Esophagus squamous epithelium (tissue), 5 donors: ENCODE data around the gene MEIS2. TPM values are rescaled to one million over a fixed set of nuclear protein-coding genes. Genes with fewer than 3 reads are reported as not detected.

Experiments used
- DNase-seq: peaks from one replicate; lab custom pipeline; 2025; lab: John Stamatoyannopoulos, UW
- H3K27ac ChIP-seq, 4 donors: fragments of 200-600 bp; sonication (generic); one replicate each; pipeline ENCODE4 v1.5.1; 2016 to 2019; ENCODE audit warnings: mild to moderate bottlenecking in 1 of 4
- H3K27me3 ChIP-seq, 4 donors: fragments of 200-600 bp; sonication (generic); 1 replicate in 3 of 4; 2 replicates in 1 of 4; pipeline versions ENCODE4 v1.5.1 to v1.6.0; 2017 to 2021; ENCODE audit warnings: antibody characterized with exemption in 1 of 4
- H3K36me3 ChIP-seq, 3 donors: fragments of 200-600 bp; sonication (generic); one replicate each; pipeline ENCODE4 v1.5.1; 2016 to 2019
- H3K4me1 ChIP-seq, 3 donors: fragments of 200-600 bp; sonication (generic); one replicate each; pipeline ENCODE4 v1.5.1; 2017 to 2019
- H3K4me3 ChIP-seq, 4 donors: fragments of 200-600 bp; sonication (generic); 1 replicate in 3 of 4; 2 replicates in 1 of 4; pipeline ENCODE4 v1.5.1; 2016 to 2019; ENCODE audit warnings: mild to moderate bottlenecking in 2 of 4, moderate library complexity in 1 of 4
- H3K9me3 ChIP-seq, 3 donors: fragments of 200-600 bp; sonication (generic); one replicate each; pipeline ENCODE4 v1.5.1; 2016 to 2019
- CTCF ChIP-seq, 6 experiments: fragments of 450-650 bp in 4 of 6; fragments of 200-600 bp in 2 of 6; sonication (generic) in 2 of 6; IDR thresholded peaks; one replicate each; pipeline ENCODE4 v1.5.1; 2016 to 2019; ENCODE audit warnings: antibody characterized with exemption in 6 of 6, mild to moderate bottlenecking in 4 of 6, moderate library complexity in 4 of 6
- POLR2A ChIP-seq, 4 donors: fragments of 450-650 bp; IDR thresholded peaks; one replicate each; pipeline ENCODE4 v1.6.1; 2017; ENCODE audit warnings: antibody characterized with exemption in 4 of 4, mild to moderate bottlenecking in 4 of 4, moderate library complexity in 3 of 4
- WGBS, 2 donors: methylation state at CpG; one replicate each; pipeline ENCODE4 v1.1.5; 2018; 5-methylcytosine and 5-hydroxymethylcytosine counted together
- intact Hi-C: fragments of 100-400 bp; cut with DNase I; formaldehyde crosslinking; loops from one replicate; pipeline ENCODE4 v1.15.0; 2022
- total RNA-seq, 4 donors: library from RNA; depleted of rRNA; stranded (reverse); fragments of >200 nt; gene quantifications; one replicate each; pipeline ENCODE4 v1.1.0, GENCODE V29; 2016
- donor health status: DM: yes; HTN: yes; CAD: no.

The MEIS2 gene
- total RNA-seq, 4 donors from 2014 or later = 6.6 to 26.3 (median 9.9) TPM

- no peak for DNase-seq
- no peak for TF ChIP-seq CTCF (IDR thresholded peaks at IDR 0.05)
- no peak for TF ChIP-seq POLR2A (IDR thresholded peaks at IDR 0.05)
- Histone ChIP-seq H3K9me3 (no peaks in the 10 kb centered on the region), H3K27me3 (peaks cover 0 to 63% (median 0%) of the 10 kb centered on the region in 4 donors), H3K4me3 (peak overlapping the region; percentile 25 to 60 (median 44)), H3K4me1 (peaks cover 0 to 39% (median 9%) of the 10 kb centered on the region in 3 donors), H3K36me3 (peaks cover 0 to 19% (median 0%) of the 10 kb centered on the region in 3 donors), H3K27ac (peak overlapping the region in 3 of 4 donors; percentile 14 to 42 (median 42))
- WGBS, 2 donors = 3 to 16% methylated on average over 13 to 33 of the region's 35 CpGs
- intact Hi-C loops = loop anchor here (5.0 kb wide), 1 partner anchor 245 kb away; no protein-coding TSS in a partner anchor
Observed at GRCh38 chr15:36887214-36887961, 213.0 kb downstream of the MEIS2 start.

GRCh38 chr15:36886701-36887100 lies 213.6 kb downstream of the MEIS2 start:
- peaks cover 0 to 70% (median 0%) of the 10 kb centered on the region in 4 donors for H3K27me3 ChIP-seq
- peaks cover 0 to 41% (median 9%) of the 10 kb centered on the region in 3 donors for H3K4me1 ChIP-seq
- no peak overlapping the region for H3K27ac ChIP-seq
- WGBS, 2 donors = 54 to 58% methylated on average over 7 to 8 of the region's 8 CpGs
- no peak for DNase-seq
- no peaks in the 10 kb centered on the region for H3K9me3 ChIP-seq
- intact Hi-C loops = loop anchor here (5.0 kb wide), 1 partner anchor 246 kb away; no protein-coding TSS in a partner anchor
- peak overlapping the region in 1 of 4 donors; percentile 41 for H3K4me3 ChIP-seq
- H3K36me3 ChIP-seq = peaks cover 0 to 13% (median 0%) of the 10 kb centered on the region in 3 donors
- TF ChIP-seq CTCF (IDR thresholded peaks at IDR 0.05) = no peak
- TF ChIP-seq POLR2A (IDR thresholded peaks at IDR 0.05) = no peak

GRCh38 chr15:36886191-36886590 lies 214.2 kb downstream of the MEIS2 start:
- 80 to 84% methylated on average over 13 of the region's 13 CpGs for WGBS, 2 donors
- H3K4me1 ChIP-seq = peaks cover 0 to 41% (median 9%) of the 10 kb centered on the region in 3 donors
- peaks cover 0 to 75% (median 2%) of the 10 kb centered on the region in 4 donors for H3K27me3 ChIP-seq
- peaks cover 0 to 8% (median 0%) of the 10 kb centered on the region in 3 donors for H3K36me3 ChIP-seq
- TF ChIP-seq POLR2A (IDR thresholded peaks at IDR 0.05) (no peak), CTCF (IDR thresholded peaks at IDR 0.05) (no peak)
- no peaks in the 10 kb centered on the region for H3K9me3 ChIP-seq
- no peak overlapping the region for H3K27ac ChIP-seq
- H3K4me3 ChIP-seq = no peak overlapping the region
- no peak for DNase-seq
- intact Hi-C loops = loop anchor here (5.0 kb wide), 1 partner anchor 246 kb away; no protein-coding TSS in a partner anchor

- H3K27me3 ChIP-seq = peaks cover 0 to 79% (median 3%) of the 10 kb centered on the region in 4 donors
- TF ChIP-seq CTCF (IDR thresholded peaks at IDR 0.05) (no peak), POLR2A (IDR thresholded peaks at IDR 0.05) (no peak)
- H3K9me3 ChIP-seq = no peaks in the 10 kb centered on the region
- H3K27ac ChIP-seq = peak overlapping the region in 1 of 4 donors; percentile 0
- peaks cover 0 to 3% (median 0%) of the 10 kb centered on the region in 3 donors for H3K36me3 ChIP-seq
- peaks cover 0 to 42% (median 9%) of the 10 kb centered on the region in 3 donors for H3K4me1 ChIP-seq
- WGBS, 2 donors = 48 to 72% methylated on average over 3 of the region's 3 CpGs
- no peak overlapping the region for H3K4me3 ChIP-seq
- DNase-seq = no peak
- intact Hi-C loops = loop anchor here (5.0 kb wide), 1 partner anchor 247 kb away; no protein-coding TSS in a partner anchor
Observed at GRCh38 chr15:36885771-36886170, 214.6 kb downstream of the MEIS2 start.
